Measurements from ENCODE around the gene HAVCR2. TPM values are rescaled to one million over a fixed set of nuclear protein-coding genes. Genes with fewer than 3 reads are reported as not detected.

Gene HAVCR2
- polyA plus RNA-seq (2013): 3.4 TPM

DNA sequence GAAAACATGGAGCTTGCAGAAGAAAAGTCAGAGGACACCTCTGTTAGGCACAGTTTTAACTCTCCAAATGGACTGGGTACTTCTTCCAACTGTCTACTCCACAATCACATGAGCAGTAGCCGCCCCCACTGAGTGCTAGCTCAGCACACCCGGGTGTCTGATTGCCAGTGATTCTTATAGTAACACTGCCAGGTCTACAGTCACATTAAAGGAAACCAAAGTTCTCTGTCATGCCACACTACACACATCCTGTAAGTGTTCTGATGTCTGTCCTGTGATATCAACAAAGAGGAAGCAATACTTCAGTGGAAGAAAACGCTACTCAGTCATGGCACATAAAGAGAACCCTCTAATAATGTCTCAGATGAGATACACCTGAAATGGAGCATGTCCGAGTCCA lies at the start of gene HAVCR2:
HAVCR2 (minus strand) TSS at position 69 of the 400 bp plus-strand sequence; CDS start at position 8, 61 bp downstream.
- Histone ChIP-seq H3K4me1 (ENCODE audit: control extremely low read depth in 1 of 4, control insufficient read depth in 4 of 4, insufficient read depth in 4 of 4, low read length in 3 of 4) (peaks cover 14 to 44% (median 32%) of the 10 kb centered on the region in 4 experiments), H3K9me3 (ENCODE audit: control extremely low read depth in 1 of 5, control insufficient read depth in 4 of 5, insufficient read depth in 2 of 5, low read depth in 1 of 5, low read length in 4 of 5) (no peaks in the 10 kb centered on the region), H3K27me3 (replicated peaks in 2 of 5; ENCODE audit: control insufficient read depth in 4 of 5, insufficient read depth in 5 of 5, low read length in 4 of 5) (no peaks in the 10 kb centered on the region), H3K4me3 (ENCODE audit: control insufficient read depth in 1 of 7, extremely low read depth in 1 of 7, insufficient read depth in 4 of 7, low read depth in 2 of 7, low read length in 6 of 7) (peak within 1 kb of the TSS in 6 of 7 experiments; percentile 1 to 63 (median 36)), H3K36me3 (ENCODE audit: control insufficient read depth in 4 of 4, insufficient read depth in 4 of 4, low read length in 3 of 4) (peaks cover 0 to 13% (median 0%) of the 10 kb centered on the region in 4 experiments), H3K27ac (ENCODE audit: insufficient read depth in 1 of 2, low read depth in 1 of 2, low read length in 2 of 2, poor library complexity in 1 of 2, severe bottlenecking in 2 of 2) (peak within 1 kb of the TSS in 1 of 2 experiments; percentile 60)
- 15% methylated on average over 4 of the region's 4 CpGs for WGBS (ENCODE audit: insufficient coverage)
- ChIA-PET POLR2A (no interaction called here), CTCF (interaction anchor here (1.0 to 2.5 kb wide), 2 partner anchors 21 to 33 kb away, joined by 3 to 10 read pairs; partner anchors contain the start of gene MED7)
- peak; percentile 39 to 94 (median 88) for DNase-seq

DNA sequence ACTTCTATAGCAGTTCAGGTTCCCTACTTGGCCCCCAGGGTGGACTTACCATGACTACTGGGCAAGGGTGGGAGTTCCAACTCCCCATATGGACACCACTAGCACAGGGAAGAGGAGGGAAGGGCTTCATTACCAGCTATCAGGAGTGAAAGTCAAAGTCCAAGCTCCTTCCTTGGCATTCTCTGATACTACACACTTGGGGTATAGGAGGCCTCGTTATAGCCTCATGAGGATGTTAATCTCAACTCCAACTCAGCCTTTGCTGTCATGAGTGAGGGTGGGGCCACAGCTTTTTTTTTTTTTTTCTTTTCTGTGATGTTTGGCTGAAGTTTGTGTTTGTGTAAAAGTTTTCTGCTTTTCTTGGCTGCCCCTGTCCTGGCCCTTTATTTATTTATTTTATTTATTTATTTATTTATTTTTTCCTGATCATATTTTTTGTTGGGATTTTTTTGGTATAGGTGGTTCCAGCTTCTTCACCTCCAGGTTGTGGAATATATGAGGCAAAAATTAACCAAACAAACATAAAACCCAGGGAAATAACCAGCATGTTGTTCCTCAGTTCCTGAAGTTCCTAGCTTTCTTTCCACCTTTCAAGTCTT lies 48.5 kb upstream of the HAVCR2 start:
- H3K36me3 ChIP-seq (ENCODE audit: control insufficient read depth in 4 of 4, insufficient read depth in 4 of 4, low read length in 3 of 4): no peaks in the 10 kb centered on the region
- no peak for DNase-seq
- CTCF ChIA-PET: interaction anchor here (0.9 to 2.3 kb wide), 2 partner anchors 9 to 95 kb away, joined by 3 to 9 read pairs; no protein-coding TSS in a partner anchor
- no peaks in the 10 kb centered on the region for H3K27me3 ChIP-seq (replicated peaks in 2 of 5; ENCODE audit: control insufficient read depth in 4 of 5, insufficient read depth in 5 of 5, low read length in 4 of 5)
- no peaks in the 10 kb centered on the region for H3K9me3 ChIP-seq (ENCODE audit: control extremely low read depth in 1 of 5, control insufficient read depth in 4 of 5, insufficient read depth in 2 of 5, low read depth in 1 of 5, low read length in 4 of 5)
- no peak overlapping the region for H3K4me3 ChIP-seq (ENCODE audit: control insufficient read depth in 1 of 7, extremely low read depth in 1 of 7, insufficient read depth in 4 of 7, low read depth in 2 of 7, low read length in 6 of 7)
- no peak overlapping the region for H3K27ac ChIP-seq (ENCODE audit: insufficient read depth in 1 of 2, low read depth in 1 of 2, low read length in 2 of 2, poor library complexity in 1 of 2, severe bottlenecking in 2 of 2)
- POLR2A ChIA-PET: interaction anchor here (0.7 kb wide), 1 partner anchor 63 kb away, joined by 3 read pairs; no protein-coding TSS in a partner anchor
- H3K4me1 ChIP-seq (ENCODE audit: control extremely low read depth in 1 of 4, control insufficient read depth in 4 of 4, insufficient read depth in 4 of 4, low read length in 3 of 4): no peaks in the 10 kb centered on the region
- no CpG with 5 or more reads among the region's 1 CpG for WGBS (ENCODE audit: insufficient coverage)

DNA sequence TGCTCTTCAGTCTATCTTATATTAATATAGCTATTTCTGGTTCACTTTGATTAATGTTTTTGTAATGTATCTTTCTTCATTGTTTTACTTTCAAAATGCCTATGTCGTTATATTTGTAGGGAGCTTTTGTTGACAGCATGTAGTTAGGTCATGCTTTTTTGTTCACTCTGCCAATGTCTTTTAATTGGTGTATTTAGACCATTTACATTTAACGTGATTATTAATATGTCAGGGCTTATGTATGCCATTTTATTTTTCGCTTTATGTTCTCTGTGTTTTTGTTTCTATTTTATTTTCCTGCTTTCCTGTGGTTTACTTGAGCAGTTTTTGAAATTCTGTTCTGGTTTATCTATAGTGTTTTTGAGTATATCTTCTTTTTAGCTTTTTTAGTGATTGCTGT lies 46.5 kb upstream of the HAVCR2 start:
- ChIA-PET CTCF (interaction anchor here (0.8 to 1.6 kb wide), 5 partner anchors 11 to 162 kb away, joined by 3 to 5 read pairs (median 3); partner anchors contain the start of gene GARIN3), POLR2A (no interaction called here)
- no peaks in the 10 kb centered on the region for H3K27me3 ChIP-seq (replicated peaks in 2 of 5; ENCODE audit: control insufficient read depth in 4 of 5, insufficient read depth in 5 of 5, low read length in 4 of 5)
- no peak overlapping the region for H3K4me3 ChIP-seq (ENCODE audit: control insufficient read depth in 1 of 7, extremely low read depth in 1 of 7, insufficient read depth in 4 of 7, low read depth in 2 of 7, low read length in 6 of 7)
- no peaks in the 10 kb centered on the region for H3K36me3 ChIP-seq (ENCODE audit: control insufficient read depth in 4 of 4, insufficient read depth in 4 of 4, low read length in 3 of 4)
- H3K27ac ChIP-seq (ENCODE audit: insufficient read depth in 1 of 2, low read depth in 1 of 2, low read length in 2 of 2, poor library complexity in 1 of 2, severe bottlenecking in 2 of 2): no peak overlapping the region
- no peaks in the 10 kb centered on the region for H3K4me1 ChIP-seq (ENCODE audit: control extremely low read depth in 1 of 4, control insufficient read depth in 4 of 4, insufficient read depth in 4 of 4, low read length in 3 of 4)
- DNase-seq: no peak
- 93% methylated on average over 2 of the region's 3 CpGs for WGBS (ENCODE audit: insufficient coverage)
- H3K9me3 ChIP-seq (ENCODE audit: control extremely low read depth in 1 of 5, control insufficient read depth in 4 of 5, insufficient read depth in 2 of 5, low read depth in 1 of 5, low read length in 4 of 5): no peaks in the 10 kb centered on the region

DNA sequence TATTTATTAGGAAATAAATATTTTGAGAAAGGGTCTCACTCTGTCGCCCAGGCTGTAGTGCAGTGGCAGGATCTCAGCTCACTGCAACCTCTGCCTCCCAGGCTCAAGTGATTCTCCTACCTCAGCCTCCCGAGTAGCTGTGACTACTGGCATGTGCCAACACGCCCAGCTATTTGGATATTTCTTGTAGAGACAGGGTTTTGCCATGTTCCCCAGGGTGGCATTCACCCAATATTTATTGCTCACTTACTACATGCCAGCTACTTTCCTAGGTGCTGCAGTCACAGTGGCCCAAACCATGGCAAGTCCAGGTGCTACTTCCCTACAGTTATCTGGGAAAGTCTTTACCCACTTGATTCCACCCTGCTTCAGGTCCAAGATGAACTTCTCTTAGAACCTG lies 42.2 kb upstream of the HAVCR2 start:
- Histone ChIP-seq H3K4me3 (ENCODE audit: control insufficient read depth in 1 of 7, extremely low read depth in 1 of 7, insufficient read depth in 4 of 7, low read depth in 2 of 7, low read length in 6 of 7) (no peak overlapping the region), H3K4me1 (ENCODE audit: control extremely low read depth in 1 of 4, control insufficient read depth in 4 of 4, insufficient read depth in 4 of 4, low read length in 3 of 4) (peaks cover 0 to 3% (median under 1%) of the 10 kb centered on the region in 4 experiments), H3K27me3 (replicated peaks in 2 of 5; ENCODE audit: control insufficient read depth in 4 of 5, insufficient read depth in 5 of 5, low read length in 4 of 5) (no peaks in the 10 kb centered on the region), H3K27ac (ENCODE audit: insufficient read depth in 1 of 2, low read depth in 1 of 2, low read length in 2 of 2, poor library complexity in 1 of 2, severe bottlenecking in 2 of 2) (no peak overlapping the region), H3K36me3 (ENCODE audit: control insufficient read depth in 4 of 4, insufficient read depth in 4 of 4, low read length in 3 of 4) (no peaks in the 10 kb centered on the region), H3K9me3 (ENCODE audit: control extremely low read depth in 1 of 5, control insufficient read depth in 4 of 5, insufficient read depth in 2 of 5, low read depth in 1 of 5, low read length in 4 of 5) (no peaks in the 10 kb centered on the region)
- DNase-seq: no peak
- WGBS (ENCODE audit: insufficient coverage): 94% methylated on average over 3 of the region's 3 CpGs
- ChIA-PET POLR2A (no interaction called here), CTCF (interaction anchor here (4.4 kb wide), 1 partner anchor 164 kb away, joined by 39 read pairs; no protein-coding TSS in a partner anchor)

DNA sequence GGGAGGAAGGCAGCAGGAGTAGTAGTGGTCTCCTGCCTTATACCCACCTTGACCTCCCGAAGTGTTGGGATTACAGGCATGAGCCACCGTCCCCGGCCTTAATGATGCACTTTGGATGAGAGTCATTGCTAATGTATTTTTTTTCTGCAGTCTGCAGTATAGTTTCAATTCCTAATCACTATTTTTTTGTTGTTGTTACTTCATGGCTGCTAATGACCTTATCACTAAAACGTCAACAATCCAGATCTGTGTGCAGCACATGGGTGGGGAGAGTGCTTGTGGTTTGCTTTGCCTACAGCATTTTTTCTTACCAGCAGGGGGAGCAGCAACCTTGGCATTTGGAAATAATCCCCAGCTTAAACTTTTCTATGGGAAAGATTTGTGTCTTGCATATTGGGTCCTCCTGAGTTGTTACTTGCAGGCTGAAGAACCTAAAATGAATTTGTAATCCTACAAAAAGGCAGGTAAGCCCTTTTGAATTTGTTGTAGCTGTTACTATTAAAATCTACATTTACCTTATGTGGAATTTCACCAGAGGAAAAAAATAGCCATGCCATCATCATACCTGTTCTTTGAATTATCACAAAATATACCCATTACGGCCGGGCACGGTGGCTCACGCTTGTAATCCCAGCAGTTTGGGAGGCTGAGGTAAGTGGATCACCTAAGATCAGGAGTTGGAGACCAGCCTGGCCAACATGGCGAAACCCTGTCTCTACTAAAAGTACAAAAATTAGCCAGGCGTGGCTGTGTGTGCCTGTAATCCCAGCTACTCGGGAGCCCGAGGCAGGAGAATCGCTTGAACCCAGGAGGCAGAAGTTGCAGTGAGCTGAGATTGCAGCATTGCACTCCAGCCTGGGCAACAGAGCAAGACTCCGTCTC lies 40.1 kb upstream of the HAVCR2 start:
- peak; percentile 78 to 89 (median 84) for DNase-seq
- POLR2A ChIA-PET: no interaction called here
- Histone ChIP-seq H3K4me1 (ENCODE audit: control extremely low read depth in 1 of 4, control insufficient read depth in 4 of 4, insufficient read depth in 4 of 4, low read length in 3 of 4) (peaks cover 0 to 3% (median under 1%) of the 10 kb centered on the region in 4 experiments), H3K27me3 (replicated peaks in 2 of 5; ENCODE audit: control insufficient read depth in 4 of 5, insufficient read depth in 5 of 5, low read length in 4 of 5) (no peaks in the 10 kb centered on the region), H3K27ac (ENCODE audit: insufficient read depth in 1 of 2, low read depth in 1 of 2, low read length in 2 of 2, poor library complexity in 1 of 2, severe bottlenecking in 2 of 2) (no peak overlapping the region), H3K36me3 (ENCODE audit: control insufficient read depth in 4 of 4, insufficient read depth in 4 of 4, low read length in 3 of 4) (no peaks in the 10 kb centered on the region), H3K4me3 (ENCODE audit: control insufficient read depth in 1 of 7, extremely low read depth in 1 of 7, insufficient read depth in 4 of 7, low read depth in 2 of 7, low read length in 6 of 7) (no peak overlapping the region), H3K9me3 (ENCODE audit: control extremely low read depth in 1 of 5, control insufficient read depth in 4 of 5, insufficient read depth in 2 of 5, low read depth in 1 of 5, low read length in 4 of 5) (no peaks in the 10 kb centered on the region)
- CTCF ChIA-PET: interaction anchor here (0.8 to 4.4 kb wide), 27 partner anchors 9 to 214 kb away, joined by 3 to 39 read pairs (median 4); partner anchors contain the start of gene CYFIP2
- 100% methylated on average over 4 of the region's 14 CpGs for WGBS (ENCODE audit: insufficient coverage)

DNA sequence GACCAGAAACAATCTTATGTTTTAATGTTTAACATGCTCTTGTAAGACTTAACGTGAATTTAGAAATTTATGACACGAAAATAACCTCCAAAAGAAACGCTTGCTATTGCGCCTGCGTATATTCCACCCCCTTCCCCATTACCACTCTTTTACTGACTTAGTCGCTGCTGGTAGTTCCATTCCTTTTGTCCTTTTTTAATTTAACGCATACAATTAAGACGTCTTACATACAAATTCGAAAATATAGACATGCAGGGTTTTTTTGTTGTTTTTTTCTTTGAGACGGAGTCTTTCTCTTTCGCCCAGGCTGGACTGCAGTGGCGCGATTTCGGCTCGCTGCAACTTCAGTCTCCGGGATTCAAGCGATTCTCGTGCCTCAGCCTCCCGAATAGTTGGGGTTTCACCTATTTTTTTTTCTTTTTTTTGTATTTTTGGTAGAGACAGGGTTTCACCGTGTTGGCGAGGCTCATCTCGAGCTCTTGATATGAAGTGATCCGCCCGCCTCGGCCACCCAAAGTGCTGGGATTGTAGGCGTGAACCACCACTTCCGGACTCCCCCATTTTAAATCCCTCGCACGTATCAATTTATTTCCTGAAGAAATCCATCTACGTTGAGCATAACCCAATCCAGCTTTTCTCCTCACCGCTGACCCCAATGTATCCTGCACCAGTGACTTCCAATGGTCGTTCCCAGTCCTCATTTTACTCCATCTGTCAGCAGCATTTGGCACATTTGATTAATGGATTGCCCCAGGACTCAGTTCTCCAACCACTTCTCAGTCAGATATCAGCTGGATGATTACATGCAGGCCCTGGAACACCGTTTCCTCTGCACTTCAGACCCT lies 34.5 kb upstream of the HAVCR2 start:
- CTCF ChIA-PET: interaction anchor here (0.8 to 2.3 kb wide), 6 partner anchors 8 to 185 kb away, joined by 3 to 10 read pairs (median 4); partner anchors contain the start of gene HAVCR2
- peaks cover 6 to 11% (median 8%) of the 10 kb centered on the region in 4 experiments for H3K36me3 ChIP-seq (ENCODE audit: control insufficient read depth in 4 of 4, insufficient read depth in 4 of 4, low read length in 3 of 4)

More for the DNA sequence above, 34.5 kb upstream of the HAVCR2 start:
- Histone ChIP-seq H3K27me3 (replicated peaks in 2 of 5; ENCODE audit: control insufficient read depth in 4 of 5, insufficient read depth in 5 of 5, low read length in 4 of 5) (no peaks in the 10 kb centered on the region), H3K4me3 (ENCODE audit: control insufficient read depth in 1 of 7, extremely low read depth in 1 of 7, insufficient read depth in 4 of 7, low read depth in 2 of 7, low read length in 6 of 7) (peak overlapping the region; percentile 53 to 99 (median 93)), H3K4me1 (ENCODE audit: control extremely low read depth in 1 of 4, control insufficient read depth in 4 of 4, insufficient read depth in 4 of 4, low read length in 3 of 4) (peaks cover 7 to 17% (median 12%) of the 10 kb centered on the region in 4 experiments), H3K27ac (ENCODE audit: insufficient read depth in 1 of 2, low read depth in 1 of 2, low read length in 2 of 2, poor library complexity in 1 of 2, severe bottlenecking in 2 of 2) (peak overlapping the region; percentile 80 to 97), H3K9me3 (ENCODE audit: control extremely low read depth in 1 of 5, control insufficient read depth in 4 of 5, insufficient read depth in 2 of 5, low read depth in 1 of 5, low read length in 4 of 5) (no peaks in the 10 kb centered on the region)
- POLR2A ChIA-PET: interaction anchor here (0.5 to 0.6 kb wide), 3 partner anchors 9 to 61 kb away, joined by 3 to 6 read pairs (median 3); no protein-coding TSS in a partner anchor
- 22% methylated on average over 14 of the region's 33 CpGs for WGBS (ENCODE audit: insufficient coverage)
- peak in 1 of 3 donors; percentile 88 for DNase-seq
